Caco-2 (cell line): ENCODE results near the gene CADPS. TPM values are rescaled to one million over a fixed set of nuclear protein-coding genes. Genes with fewer than 3 reads are reported as not detected.

Experiments used
- BruUV-seq: library from RNA; stranded (reverse); fragments of 400-500 nt; replicated peaks from 2 replicates; lab custom pipeline; 2021; lab: Mats Ljungman, UMichigan
- CTCF ChIA-PET: fragments of 300-600 bp; sonication (Branson Sonifier 250); formaldehyde crosslinking; loops from one replicate; lab custom pipeline; 2022; ENCODE audit warnings: antibody characterized with exemption; lab: Charles Lee
- POLR2A ChIA-PET: fragments of 300-600 bp; sonication (Branson Sonifier 250); formaldehyde crosslinking; loops from one replicate; lab custom pipeline; 2022; ENCODE audit warnings: antibody characterized with exemption; lab: Charles Lee
- DNase-seq, 2 experiments: peaks; one replicate each; pipeline versions ENCODE4 v3.0.0 to v3.0.0-alpha.2; 2020 to 2022
- H3K27me3 ChIP-seq: replicated peaks from 2 replicates; pipeline ENCODE4 v1.6.0; 2011; ENCODE audit warnings: low read length; ENCODE audit not compliant: control insufficient read depth, insufficient read depth
- H3K36me3 ChIP-seq: 2 replicates; pipeline ENCODE4 v1.5.1; 2011; ENCODE audit warnings: low read length; ENCODE audit not compliant: control insufficient read depth, insufficient read depth
- H3K4me1 ChIP-seq: fragments of 250-450 bp; sonication (Bioruptor Pico); 2 replicates; pipeline ENCODE4 v1.5.1; 2020; ENCODE audit warnings: mild to moderate bottlenecking
- H3K4me3 ChIP-seq: 2 replicates; pipeline ENCODE4 v1.5.1; 2011; ENCODE audit warnings: low read depth, mild to moderate bottlenecking, control low read depth, low read length
- H3K9me3 ChIP-seq: fragments of 250-450 bp; sonication (Bioruptor Pico); 2 replicates; pipeline ENCODE4 v1.5.1; 2020; ENCODE audit warnings: mild to moderate bottlenecking, moderate library complexity
- H3K27ac Mint-ChIP-seq: one replicate; pipeline ENCODE4 v1.8.0; 2022; ENCODE audit warnings: mixed read lengths; ENCODE audit not compliant: unreplicated experiment
- H3K27me3 Mint-ChIP-seq: one replicate; pipeline ENCODE4 v1.8.0; 2022; ENCODE audit warnings: mixed read lengths; ENCODE audit not compliant: insufficient read depth, unreplicated experiment
- H3K36me3 Mint-ChIP-seq: one replicate; pipeline ENCODE4 v1.8.0; 2022; ENCODE audit warnings: mild to moderate bottlenecking, mixed read lengths; ENCODE audit not compliant: insufficient read depth, unreplicated experiment
- H3K4me1 Mint-ChIP-seq: one replicate; pipeline ENCODE4 v1.8.0; 2022; ENCODE audit warnings: low read depth, mixed read lengths; ENCODE audit not compliant: unreplicated experiment
- H3K4me3 Mint-ChIP-seq: one replicate; pipeline ENCODE4 v1.8.0; 2022; ENCODE audit warnings: mild to moderate bottlenecking, moderate library complexity, mixed read lengths; ENCODE audit not compliant: unreplicated experiment
- H3K9me3 Mint-ChIP-seq: one replicate; pipeline ENCODE4 v1.8.0; 2022; ENCODE audit warnings: mixed read lengths; ENCODE audit not compliant: unreplicated experiment
- intact Hi-C: fragments of 100-400 bp; cut with micrococcal nuclease; formaldehyde crosslinking; loops from one replicate; pipeline ENCODE4 v1.10.0; 2022; ENCODE audit not compliant: unreplicated experiment
- total RNA-seq: library from RNA; stranded (reverse); gene quantifications from 2 replicates; pipeline ENCODE4 v1.2.3, GENCODE V29; 2022
- TF ChIP-seq, protein P1 (sequence below), 2 experiments: fragments of 200-600 bp in 1 of 2; IDR thresholded peaks; 1 replicate in 1 of 2; 2 replicates in 1 of 2; pipeline versions ENCODE4 v1.5.1 to v1.8.0; 2011 to 2022; ENCODE audit warnings: antibody characterized with exemption in 1 of 2, control low read depth in 1 of 2, inconsistent platforms in 1 of 2, low read depth in 1 of 2, low read length in 1 of 2, mild to moderate bottlenecking in 1 of 2, moderate library complexity in 1 of 2; ENCODE audit not compliant: insufficient read depth in 1 of 2, severe bottlenecking in 1 of 2, unreplicated experiment in 1 of 2

The CADPS gene
- total RNA-seq, 1 experiment from 2014 or later: not detected

DNA sequence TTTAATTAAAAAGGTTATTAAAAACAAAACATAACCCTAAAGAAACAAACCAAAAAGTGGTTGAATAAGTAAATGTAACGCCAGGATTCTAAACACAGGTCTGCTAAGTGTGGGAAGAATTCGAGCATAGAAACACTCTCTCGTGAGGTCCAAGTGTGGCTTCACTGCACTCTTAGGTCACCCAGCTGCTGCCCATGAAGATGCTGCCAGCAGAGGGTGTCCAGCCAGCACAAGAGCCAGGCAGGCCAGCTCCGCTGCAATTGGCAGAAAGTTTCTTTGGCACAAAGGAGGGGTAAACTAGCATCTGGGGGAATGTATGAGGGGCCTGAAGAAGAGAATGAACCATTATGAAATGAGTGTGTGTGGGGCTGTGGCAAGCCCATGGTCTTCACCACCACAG is 286.1 kb downstream of the CADPS start:
- no peaks in the 10 kb centered on the region for H3K4me1 ChIP-seq
- no peak for DNase-seq
- intact Hi-C loops: no loop called here
- Mint-ChIP-seq H3K27me3 (peaks cover 7% of the 10 kb centered on the region), H3K4me3 (no peak overlapping the region), H3K9me3 (no peaks in the 10 kb centered on the region), H3K36me3 (no peaks in the 10 kb centered on the region), H3K27ac (no peak overlapping the region), H3K4me1 (no peaks in the 10 kb centered on the region)
- TF ChIP-seq, protein P1, sequence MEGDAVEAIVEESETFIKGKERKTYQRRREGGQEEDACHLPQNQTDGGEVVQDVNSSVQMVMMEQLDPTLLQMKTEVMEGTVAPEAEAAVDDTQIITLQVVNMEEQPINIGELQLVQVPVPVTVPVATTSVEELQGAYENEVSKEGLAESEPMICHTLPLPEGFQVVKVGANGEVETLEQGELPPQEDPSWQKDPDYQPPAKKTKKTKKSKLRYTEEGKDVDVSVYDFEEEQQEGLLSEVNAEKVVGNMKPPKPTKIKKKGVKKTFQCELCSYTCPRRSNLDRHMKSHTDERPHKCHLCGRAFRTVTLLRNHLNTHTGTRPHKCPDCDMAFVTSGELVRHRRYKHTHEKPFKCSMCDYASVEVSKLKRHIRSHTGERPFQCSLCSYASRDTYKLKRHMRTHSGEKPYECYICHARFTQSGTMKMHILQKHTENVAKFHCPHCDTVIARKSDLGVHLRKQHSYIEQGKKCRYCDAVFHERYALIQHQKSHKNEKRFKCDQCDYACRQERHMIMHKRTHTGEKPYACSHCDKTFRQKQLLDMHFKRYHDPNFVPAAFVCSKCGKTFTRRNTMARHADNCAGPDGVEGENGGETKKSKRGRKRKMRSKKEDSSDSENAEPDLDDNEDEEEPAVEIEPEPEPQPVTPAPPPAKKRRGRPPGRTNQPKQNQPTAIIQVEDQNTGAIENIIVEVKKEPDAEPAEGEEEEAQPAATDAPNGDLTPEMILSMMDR (IDR thresholded peaks at IDR 0.05; ENCODE audit: insufficient read depth in 1 of 2, low read depth in 1 of 2, low read length in 1 of 2, severe bottlenecking in 1 of 2, unreplicated experiment in 1 of 2): no peak
- no TSS peak for BruUV-seq
- H3K36me3 ChIP-seq: no peaks in the 10 kb centered on the region
- H3K9me3 ChIP-seq: no peaks in the 10 kb centered on the region
- POLR2A ChIA-PET: no interaction called here
- CTCF ChIA-PET: no interaction called here
- no peak overlapping the region for H3K4me3 ChIP-seq
- no peaks in the 10 kb centered on the region for H3K27me3 ChIP-seq

DNA sequence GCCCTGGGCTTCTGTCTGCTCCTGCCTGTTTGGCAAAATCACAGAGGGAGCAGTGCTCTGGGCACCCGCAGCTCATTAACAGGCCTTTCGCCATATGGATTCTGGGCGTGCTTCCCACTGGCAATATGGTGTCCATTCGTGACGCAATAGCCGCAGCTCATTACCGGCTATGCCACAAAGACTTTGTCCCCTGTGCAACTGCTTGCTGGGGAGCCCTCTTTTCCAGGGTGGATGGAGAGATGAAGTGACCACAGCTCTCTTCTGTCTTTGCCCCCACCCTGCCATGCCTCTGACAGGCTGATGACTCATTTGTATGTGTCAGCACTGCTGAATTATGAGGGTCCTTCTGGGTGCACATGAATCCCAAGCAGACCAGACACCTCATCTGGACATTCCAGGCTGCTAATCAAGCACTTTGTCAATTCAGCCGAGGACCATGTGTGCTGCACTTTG is 287.6 kb downstream of the CADPS start:
- no peak overlapping the region for H3K27ac Mint-ChIP-seq
- CTCF ChIA-PET: no interaction called here

DNA sequence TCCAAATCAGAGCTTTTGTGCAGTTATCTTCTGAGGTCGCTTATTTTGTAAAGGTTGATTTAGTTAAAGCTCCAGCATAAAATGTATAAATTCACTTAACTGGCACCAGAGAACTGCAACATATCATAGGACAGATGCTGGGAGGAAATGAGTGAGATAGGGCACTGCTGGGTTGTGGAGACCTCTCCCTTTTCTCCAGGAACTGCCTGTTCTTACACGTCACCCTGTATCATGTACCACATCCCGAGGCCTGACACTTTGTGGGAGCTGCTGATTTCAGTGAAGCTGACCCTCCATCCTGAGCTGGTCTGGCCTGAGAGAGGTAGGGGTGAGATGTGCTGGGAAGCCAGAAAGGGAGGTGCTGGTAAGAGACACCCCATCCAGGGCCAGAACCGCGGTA is 288.0 kb downstream of the CADPS start:
- TF ChIP-seq, protein P1 (IDR thresholded peaks at IDR 0.05; ENCODE audit: insufficient read depth in 1 of 2, low read depth in 1 of 2, low read length in 1 of 2, severe bottlenecking in 1 of 2, unreplicated experiment in 1 of 2): no peak
- Histone ChIP-seq H3K4me3 (no peak overlapping the region), H3K36me3 (no peaks in the 10 kb centered on the region), H3K27me3 (no peaks in the 10 kb centered on the region), H3K9me3 (no peaks in the 10 kb centered on the region), H3K4me1 (no peaks in the 10 kb centered on the region)
- H3K4me3 Mint-ChIP-seq: no peak overlapping the region
- POLR2A ChIA-PET: no interaction called here
- peaks cover 7% of the 10 kb centered on the region for H3K27me3 Mint-ChIP-seq
- CTCF ChIA-PET: no interaction called here
- H3K4me1 Mint-ChIP-seq: no peaks in the 10 kb centered on the region
- no peaks in the 10 kb centered on the region for H3K9me3 Mint-ChIP-seq
- no peaks in the 10 kb centered on the region for H3K36me3 Mint-ChIP-seq
- no peak for DNase-seq
- BruUV-seq: no TSS peak
- intact Hi-C loops: no loop called here
- no peak overlapping the region for H3K27ac Mint-ChIP-seq

More for the DNA sequence above, 287.6 kb downstream of the CADPS start:
- intact Hi-C loops: no loop called here
- no peaks in the 10 kb centered on the region for H3K36me3 Mint-ChIP-seq
- H3K27me3 Mint-ChIP-seq: peaks cover 7% of the 10 kb centered on the region
- Histone ChIP-seq H3K27me3 (no peaks in the 10 kb centered on the region), H3K36me3 (no peaks in the 10 kb centered on the region), H3K4me3 (no peak overlapping the region), H3K9me3 (no peaks in the 10 kb centered on the region), H3K4me1 (no peaks in the 10 kb centered on the region)
- no peaks in the 10 kb centered on the region for H3K9me3 Mint-ChIP-seq
- no TSS peak for BruUV-seq
- DNase-seq: no peak
- TF ChIP-seq, protein P1 (IDR thresholded peaks at IDR 0.05; ENCODE audit: insufficient read depth in 1 of 2, low read depth in 1 of 2, low read length in 1 of 2, severe bottlenecking in 1 of 2, unreplicated experiment in 1 of 2): no peak
- no peak overlapping the region for H3K4me3 Mint-ChIP-seq
- POLR2A ChIA-PET: no interaction called here
- no peaks in the 10 kb centered on the region for H3K4me1 Mint-ChIP-seq
